Activated T-helper 2 cell treated with anti-CD3 and anti-CD28 coated beads, Interferon-gamma antibody, Interleukin-2, Interleukin-4, amounts not matched to agents 10 μg/mL and 5 μg/mL and 100 μg/mL, durations not matched to agents 14 hours and 24 hours and 36 hours (primary cell): ENCODE data around the gene PPP1R36. TPM values are rescaled to one million over a fixed set of nuclear protein-coding genes. Genes with fewer than 3 reads are reported as not detected.
"Not testable (repeated sequence)": the region's sequence is repeated elsewhere in the genome, so short reads cannot be mapped to it uniquely, and the experiment has no call there.

Experiments
- DNase-seq: peaks from one replicate; pipeline ENCODE4 v3.0.0; 2021; ENCODE audit warnings: low spot score
- H3K27ac Mint-ChIP-seq: one replicate; pipeline ENCODE4 v1.8.0; 2021; ENCODE audit warnings: mixed read lengths
- H3K27me3 Mint-ChIP-seq: one replicate; pipeline ENCODE4 v1.8.0; 2021; ENCODE audit warnings: low read depth, mixed read lengths
- H3K36me3 Mint-ChIP-seq: one replicate; pipeline ENCODE4 v1.8.0; 2021; ENCODE audit warnings: low read depth, mixed read lengths
- H3K4me1 Mint-ChIP-seq: one replicate; pipeline ENCODE4 v1.8.0; 2021; ENCODE audit warnings: low read depth, mixed read lengths
- H3K4me3 Mint-ChIP-seq: one replicate; pipeline ENCODE4 v1.8.0; 2021; ENCODE audit warnings: low read depth, mild to moderate bottlenecking, moderate library complexity, mixed read lengths
- H3K9me3 Mint-ChIP-seq: one replicate; pipeline ENCODE4 v1.8.0; 2021; ENCODE audit warnings: mixed read lengths
- intact Hi-C: fragments of 100-400 bp; cut with micrococcal nuclease; formaldehyde crosslinking; loops from one replicate; pipeline ENCODE4 v1.15.1; 2023
- total RNA-seq: library from RNA; stranded (reverse); gene quantifications from 2 replicates; pipeline ENCODE4 v1.2.3, GENCODE V29; 2022

PPP1R36 gene
- total RNA-seq, 1 donor from 2014 or later, result not detected

- no peaks in the 10 kb centered on the region for H3K9me3 Mint-ChIP-seq
- no peak for DNase-seq
- no peaks in the 10 kb centered on the region for H3K27me3 Mint-ChIP-seq
- peak overlapping the region; percentile 98 for H3K4me3 Mint-ChIP-seq
- H3K27ac Mint-ChIP-seq, result peak overlapping the region; percentile 97
- peaks cover 55% of the 10 kb centered on the region for H3K4me1 Mint-ChIP-seq
- intact Hi-C loops, result loop anchor here (5.0 to 10.0 kb wide), 4 partner anchors 127 to 1033 kb away; partner anchors contain the start of genes MAX and SYNE2
- H3K36me3 Mint-ChIP-seq, result peaks cover 45% of the 10 kb centered on the region
Observed at GRCh38 chr14:64507376-64508156, 42.2 kb upstream of the PPP1R36 start.

GRCh38 chr14:64508215-64508776 is 41.5 kb upstream of the PPP1R36 start:
- H3K36me3 Mint-ChIP-seq, result peaks cover 40% of the 10 kb centered on the region
- H3K4me1 Mint-ChIP-seq, result peaks cover 54% of the 10 kb centered on the region
- no peak for DNase-seq
- H3K4me3 Mint-ChIP-seq, result peak overlapping the region; percentile 56
- intact Hi-C loops, result loop anchor here (5.0 to 10.0 kb wide), 4 partner anchors 127 to 1033 kb away; partner anchors contain the start of genes MAX and SYNE2
- peak overlapping the region; percentile 97 for H3K27ac Mint-ChIP-seq
- H3K9me3 Mint-ChIP-seq, result no peaks in the 10 kb centered on the region
- no peaks in the 10 kb centered on the region for H3K27me3 Mint-ChIP-seq

- Mint-ChIP-seq H3K36me3 (peaks cover 43% of the 10 kb centered on the region), H3K4me3 (peak overlapping the region; percentile 40), H3K4me1 (peaks cover 57% of the 10 kb centered on the region), H3K27me3 (no peaks in the 10 kb centered on the region), H3K9me3 (no peaks in the 10 kb centered on the region), H3K27ac (peak overlapping the region; percentile 97)
- no peak for DNase-seq
- intact Hi-C loops, result loop anchor here (5.0 to 10.0 kb wide), 4 partner anchors 126 to 1034 kb away; partner anchors contain the start of genes MAX and SYNE2
Observed at GRCh38 chr14:64509036-64509435, 40.7 kb upstream of the PPP1R36 start.

- Mint-ChIP-seq H3K9me3 (no peaks in the 10 kb centered on the region), H3K36me3 (peaks cover 38% of the 10 kb centered on the region), H3K4me1 (peaks cover 60% of the 10 kb centered on the region), H3K27me3 (no peaks in the 10 kb centered on the region), H3K4me3 (peak overlapping the region; percentile 59), H3K27ac (peak overlapping the region; percentile 75)
- intact Hi-C loops, result loop anchor here (1.0 to 2.0 kb wide), 3 partner anchors 8 to 167 kb away; partner anchors contain the start of gene ZBTB25
- DNase-seq, result peak; percentile 51
Observed at GRCh38 chr14:64510825-64511671, 38.7 kb upstream of the PPP1R36 start.

GRCh38 chr14:64513271-64513670 is 36.5 kb upstream of the PPP1R36 start:
- H3K36me3 Mint-ChIP-seq, result peaks cover 26% of the 10 kb centered on the region
- peaks cover 50% of the 10 kb centered on the region for H3K4me1 Mint-ChIP-seq
- no peaks in the 10 kb centered on the region for H3K27me3 Mint-ChIP-seq
- intact Hi-C loops, result no loop called here
- no peak for DNase-seq
- H3K9me3 Mint-ChIP-seq, result no peaks in the 10 kb centered on the region
- no peak overlapping the region for H3K27ac Mint-ChIP-seq
- H3K4me3 Mint-ChIP-seq, result no peak overlapping the region

- Mint-ChIP-seq H3K9me3 (no peaks in the 10 kb centered on the region), H3K27me3 (no peaks in the 10 kb centered on the region), H3K4me3 (no peak overlapping the region), H3K27ac (no peak overlapping the region), H3K4me1 (peaks cover 37% of the 10 kb centered on the region), H3K36me3 (peaks cover 19% of the 10 kb centered on the region)
- intact Hi-C loops, result no loop called here
- DNase-seq, result no peak
Observed at GRCh38 chr14:64515053-64515452, 34.7 kb upstream of the PPP1R36 start.

GRCh38 chr14:64516969-64517368 is 32.8 kb upstream of the PPP1R36 start:
- Mint-ChIP-seq H3K27me3 (no peaks in the 10 kb centered on the region), H3K4me1 (peaks cover 24% of the 10 kb centered on the region), H3K9me3 (no peaks in the 10 kb centered on the region), H3K27ac (no peak overlapping the region), H3K36me3 (peaks cover 20% of the 10 kb centered on the region), H3K4me3 (no peak overlapping the region)
- intact Hi-C loops, result no loop called here
- no peak for DNase-seq

GRCh38 chr14:64517667-64518066 is 32.1 kb upstream of the PPP1R36 start:
- peaks cover 24% of the 10 kb centered on the region for H3K4me1 Mint-ChIP-seq
- DNase-seq, H3K27ac Mint-ChIP-seq, H3K27me3 Mint-ChIP-seq, H3K9me3 Mint-ChIP-seq, H3K4me3 Mint-ChIP-seq, intact Hi-C loops: not testable (repeated sequence)
- peaks cover 20% of the 10 kb centered on the region for H3K36me3 Mint-ChIP-seq

GRCh38 chr14:64518229-64518628 is 31.5 kb upstream of the PPP1R36 start:
- no peaks in the 10 kb centered on the region for H3K27me3 Mint-ChIP-seq
- intact Hi-C loops, result no loop called here
- peaks cover 20% of the 10 kb centered on the region for H3K36me3 Mint-ChIP-seq
- no peak overlapping the region for H3K4me3 Mint-ChIP-seq
- DNase-seq, result no peak
- peaks cover 22% of the 10 kb centered on the region for H3K4me1 Mint-ChIP-seq
- no peak overlapping the region for H3K27ac Mint-ChIP-seq
- no peaks in the 10 kb centered on the region for H3K9me3 Mint-ChIP-seq

- peaks cover 14% of the 10 kb centered on the region for H3K4me1 Mint-ChIP-seq
- intact Hi-C loops, result no loop called here
- H3K27me3 Mint-ChIP-seq, result no peaks in the 10 kb centered on the region
- H3K4me3 Mint-ChIP-seq, result no peak overlapping the region
- H3K27ac Mint-ChIP-seq, result no peak overlapping the region
- H3K9me3 Mint-ChIP-seq, result no peaks in the 10 kb centered on the region
- no peak for DNase-seq
- H3K36me3 Mint-ChIP-seq, result peaks cover 19% of the 10 kb centered on the region
Observed at GRCh38 chr14:64520699-64521098, 29.1 kb upstream of the PPP1R36 start.

GRCh38 chr14:64522591-64523355 is 27.0 kb upstream of the PPP1R36 start:
- Mint-ChIP-seq H3K9me3 (no peaks in the 10 kb centered on the region), H3K27ac (no peak overlapping the region), H3K36me3 (peaks cover 32% of the 10 kb centered on the region), H3K4me3 (no peak overlapping the region), H3K4me1 (peaks cover 11% of the 10 kb centered on the region), H3K27me3 (no peaks in the 10 kb centered on the region)
- DNase-seq, result no peak
- intact Hi-C loops, result loop anchor here (2.0 kb wide), 1 partner anchor 18 kb away; the partner anchor contains the start of gene HSPA2

GRCh38 chr14:64525354-64525753 is 24.4 kb upstream of the PPP1R36 start:
- Mint-ChIP-seq H3K4me3 (no peak overlapping the region), H3K27ac (no peak overlapping the region), H3K4me1 (peaks cover 14% of the 10 kb centered on the region), H3K27me3 (no peaks in the 10 kb centered on the region), H3K9me3 (no peaks in the 10 kb centered on the region), H3K36me3 (peaks cover 41% of the 10 kb centered on the region)
- DNase-seq, result no peak
- intact Hi-C loops, result no loop called here
